ENCODE measurements around the gene TIA1.

DNA sequence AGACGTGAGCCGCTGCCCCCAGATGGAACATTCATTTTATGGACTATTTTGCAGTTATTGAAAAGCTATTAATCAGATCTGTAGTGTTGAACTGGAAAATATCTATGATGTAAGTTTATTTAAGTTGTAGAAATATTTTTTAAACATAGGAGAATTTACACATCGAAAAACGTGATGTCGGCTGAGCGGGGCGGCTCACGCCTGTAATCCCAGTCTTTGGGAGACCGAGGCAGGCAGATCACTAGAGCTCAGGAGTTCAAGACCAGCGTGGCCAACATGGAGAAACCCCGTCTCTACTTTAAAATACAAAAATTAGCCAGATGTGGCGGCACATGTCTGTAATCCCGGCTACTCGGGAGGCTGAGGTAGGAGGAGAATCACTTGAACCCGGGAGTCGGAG, 2.0 kb upstream of the TIA1 start:
- TF ChIP-seq, protein P1, sequence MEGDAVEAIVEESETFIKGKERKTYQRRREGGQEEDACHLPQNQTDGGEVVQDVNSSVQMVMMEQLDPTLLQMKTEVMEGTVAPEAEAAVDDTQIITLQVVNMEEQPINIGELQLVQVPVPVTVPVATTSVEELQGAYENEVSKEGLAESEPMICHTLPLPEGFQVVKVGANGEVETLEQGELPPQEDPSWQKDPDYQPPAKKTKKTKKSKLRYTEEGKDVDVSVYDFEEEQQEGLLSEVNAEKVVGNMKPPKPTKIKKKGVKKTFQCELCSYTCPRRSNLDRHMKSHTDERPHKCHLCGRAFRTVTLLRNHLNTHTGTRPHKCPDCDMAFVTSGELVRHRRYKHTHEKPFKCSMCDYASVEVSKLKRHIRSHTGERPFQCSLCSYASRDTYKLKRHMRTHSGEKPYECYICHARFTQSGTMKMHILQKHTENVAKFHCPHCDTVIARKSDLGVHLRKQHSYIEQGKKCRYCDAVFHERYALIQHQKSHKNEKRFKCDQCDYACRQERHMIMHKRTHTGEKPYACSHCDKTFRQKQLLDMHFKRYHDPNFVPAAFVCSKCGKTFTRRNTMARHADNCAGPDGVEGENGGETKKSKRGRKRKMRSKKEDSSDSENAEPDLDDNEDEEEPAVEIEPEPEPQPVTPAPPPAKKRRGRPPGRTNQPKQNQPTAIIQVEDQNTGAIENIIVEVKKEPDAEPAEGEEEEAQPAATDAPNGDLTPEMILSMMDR (IDR thresholded peaks at IDR 0.05), result no peak
- TF ChIP-seq POLR2A (IDR thresholded peaks at IDR 0.05), result no peak

Data from thyroid gland (tissue), 4 donors.